Activated naive CD8-positive, alpha-beta T cell treated with anti-CD3 and anti-CD28 coated beads, Interleukin-2, amount 50 U/mL, for 24 hours (primary cell): Measurements from ENCODE around the gene VCAN.

Source experiments
- ATAC-seq: fragments of 150-1000 bp; cut with Tn5 transposase; one replicate; pipeline ENCODE4 v1.10.0; 2021
- DNase-seq: peaks from one replicate; pipeline ENCODE4 v3.0.0; 2021
- H3K27ac Mint-ChIP-seq: one replicate; pipeline ENCODE4 v1.8.0; 2021; ENCODE audit warnings: mild to moderate bottlenecking, mixed read lengths
- H3K27me3 Mint-ChIP-seq: one replicate; pipeline ENCODE4 v1.8.0; 2021; ENCODE audit warnings: mixed read lengths
- H3K36me3 Mint-ChIP-seq: one replicate; pipeline ENCODE4 v1.8.0; 2021; ENCODE audit warnings: low read depth, mixed read lengths
- H3K4me1 Mint-ChIP-seq: one replicate; pipeline ENCODE4 v1.8.0; 2021; ENCODE audit warnings: mixed read lengths
- H3K4me3 Mint-ChIP-seq: one replicate; pipeline ENCODE4 v1.8.0; 2021; ENCODE audit warnings: mild to moderate bottlenecking, moderate library complexity, mixed read lengths
- H3K9me3 Mint-ChIP-seq: one replicate; pipeline ENCODE4 v1.8.0; 2021; ENCODE audit warnings: mixed read lengths

VCAN gene

GRCh38 chr5:83496626-83497025 is 25.1 kb downstream of the VCAN start:
- Mint-ChIP-seq H3K27me3 (peaks cover 4% of the 10 kb centered on the region), H3K4me3 (no peak overlapping the region), H3K36me3 (no peaks in the 10 kb centered on the region), H3K27ac (no peak overlapping the region), H3K4me1 (no peaks in the 10 kb centered on the region), H3K9me3 (no peaks in the 10 kb centered on the region)
- ATAC-seq, result no peak
- no peak for DNase-seq

DNA sequence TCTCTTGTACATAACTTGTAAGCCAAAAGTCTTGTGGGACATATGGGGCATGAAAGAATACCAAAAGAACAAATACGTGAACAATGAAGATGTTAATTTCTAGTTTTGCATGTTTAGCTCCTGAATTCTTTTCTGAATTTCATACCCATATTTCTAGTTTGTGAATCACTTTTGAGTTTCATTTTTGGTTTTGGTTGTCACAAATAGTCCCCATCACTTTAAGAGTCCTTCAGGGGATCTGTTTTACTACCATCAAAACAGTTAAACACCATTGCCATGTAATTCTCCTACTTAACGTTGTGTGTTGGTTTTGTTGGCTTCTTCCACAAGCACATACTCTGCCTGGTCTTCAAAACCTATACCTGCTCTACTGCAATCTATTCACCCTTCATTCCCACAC is 27.0 kb downstream of the VCAN start:
- Mint-ChIP-seq H3K27me3 (peaks cover 4% of the 10 kb centered on the region), H3K4me1 (no peaks in the 10 kb centered on the region), H3K27ac (no peak overlapping the region), H3K36me3 (no peaks in the 10 kb centered on the region), H3K4me3 (no peak overlapping the region), H3K9me3 (no peaks in the 10 kb centered on the region)
- no peak for ATAC-seq
- no peak for DNase-seq

- ATAC-seq (no peak), DNase-seq (no peak)
- no peak overlapping the region for H3K4me3 Mint-ChIP-seq
- H3K9me3 Mint-ChIP-seq, result peaks cover 6% of the 10 kb centered on the region
- H3K27ac Mint-ChIP-seq, result no peak overlapping the region
- H3K4me1 Mint-ChIP-seq, result no peaks in the 10 kb centered on the region
- no peaks in the 10 kb centered on the region for H3K36me3 Mint-ChIP-seq
- H3K27me3 Mint-ChIP-seq, result peaks cover 3% of the 10 kb centered on the region
These were observed 32.1 kb downstream of the VCAN start for GRCh38 chr5:83503662-83504061.

GRCh38 chr5:83507431-83507830 is 35.9 kb downstream of the VCAN start:
- Mint-ChIP-seq H3K27ac (no peak overlapping the region), H3K27me3 (peaks cover 7% of the 10 kb centered on the region), H3K9me3 (peaks cover 6% of the 10 kb centered on the region), H3K4me1 (no peaks in the 10 kb centered on the region), H3K36me3 (no peaks in the 10 kb centered on the region), H3K4me3 (no peak overlapping the region)
- ATAC-seq, result no peak
- DNase-seq, result no peak

DNA sequence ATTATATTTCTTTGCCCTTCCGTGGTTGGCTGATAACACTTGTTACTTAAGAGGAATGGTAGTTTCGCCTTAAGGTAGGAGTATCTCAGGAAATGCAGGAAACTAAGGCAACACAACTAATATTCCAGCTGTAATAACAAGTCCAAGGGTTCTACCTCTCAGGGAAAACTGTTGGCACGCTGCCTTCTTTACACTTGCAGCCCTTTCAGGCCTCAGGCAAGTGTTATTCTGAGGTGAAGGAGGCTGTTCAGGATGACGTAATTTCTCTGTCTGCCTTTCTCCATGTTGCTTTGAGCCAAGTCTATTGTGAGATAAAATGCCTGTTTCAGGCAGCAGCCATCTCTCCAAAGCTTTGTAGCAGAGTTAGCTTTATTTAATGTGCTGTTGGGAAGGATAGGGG is 38.0 kb downstream of the VCAN start:
- H3K4me3 Mint-ChIP-seq, result no peak overlapping the region
- H3K4me1 Mint-ChIP-seq, result no peaks in the 10 kb centered on the region
- DNase-seq (no peak), ATAC-seq (no peak)
- H3K9me3 Mint-ChIP-seq, result peaks cover 6% of the 10 kb centered on the region
- no peaks in the 10 kb centered on the region for H3K36me3 Mint-ChIP-seq
- peaks cover 7% of the 10 kb centered on the region for H3K27me3 Mint-ChIP-seq
- H3K27ac Mint-ChIP-seq, result no peak overlapping the region

- H3K36me3 Mint-ChIP-seq, result no peaks in the 10 kb centered on the region
These were observed 38.7 kb downstream of the VCAN start for GRCh38 chr5:83510260-83510659.

GRCh38 chr5:83512061-83512745 is 40.7 kb downstream of the VCAN start:
- no peaks in the 10 kb centered on the region for H3K4me1 Mint-ChIP-seq
- ATAC-seq, result no peak
- no peaks in the 10 kb centered on the region for H3K9me3 Mint-ChIP-seq
- no peak overlapping the region for H3K27ac Mint-ChIP-seq
- no peak for DNase-seq
- peaks cover 5% of the 10 kb centered on the region for H3K27me3 Mint-ChIP-seq
- no peaks in the 10 kb centered on the region for H3K36me3 Mint-ChIP-seq
- no peak overlapping the region for H3K4me3 Mint-ChIP-seq

More at GRCh38 chr5:83510260-83510659, 38.7 kb downstream of the VCAN start:
- peaks cover 7% of the 10 kb centered on the region for H3K27me3 Mint-ChIP-seq
- no peak overlapping the region for H3K4me3 Mint-ChIP-seq
- H3K9me3 Mint-ChIP-seq, result peaks cover 6% of the 10 kb centered on the region
- ATAC-seq (no peak), DNase-seq (no peak)
- H3K27ac Mint-ChIP-seq, result no peak overlapping the region
- no peaks in the 10 kb centered on the region for H3K4me1 Mint-ChIP-seq

DNA sequence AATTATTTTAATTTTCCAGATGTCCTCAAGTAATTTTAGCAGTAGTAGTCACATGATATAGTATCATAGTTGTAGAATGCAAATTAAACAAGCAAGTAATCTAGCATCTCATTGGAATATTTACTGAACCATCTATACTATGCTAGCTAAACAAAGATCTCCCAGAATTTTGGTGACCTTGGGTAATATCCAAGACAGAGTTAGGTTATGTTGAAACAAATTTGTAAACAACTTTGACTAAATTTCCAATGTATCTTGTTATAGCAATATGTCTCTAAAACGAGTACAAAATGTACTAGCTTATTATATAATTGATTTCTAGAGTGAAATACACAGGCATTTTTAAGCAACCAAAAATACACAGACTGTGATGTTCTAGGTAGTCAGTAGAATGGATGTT is 41.5 kb downstream of the VCAN start:
- Mint-ChIP-seq H3K4me3 (no peak overlapping the region), H3K27me3 (peaks cover 5% of the 10 kb centered on the region), H3K36me3 (no peaks in the 10 kb centered on the region), H3K4me1 (no peaks in the 10 kb centered on the region), H3K27ac (no peak overlapping the region), H3K9me3 (no peaks in the 10 kb centered on the region)
- ATAC-seq, result no peak
- no peak for DNase-seq

- H3K36me3 Mint-ChIP-seq, result no peaks in the 10 kb centered on the region
- H3K27me3 Mint-ChIP-seq, result peaks cover 5% of the 10 kb centered on the region
- ATAC-seq (no peak), DNase-seq (no peak)
- H3K27ac Mint-ChIP-seq, result no peak overlapping the region
- no peaks in the 10 kb centered on the region for H3K4me1 Mint-ChIP-seq
- H3K4me3 Mint-ChIP-seq, result no peak overlapping the region
- H3K9me3 Mint-ChIP-seq, result no peaks in the 10 kb centered on the region
These were observed 41.9 kb downstream of the VCAN start for GRCh38 chr5:83513491-83513890.

GRCh38 chr5:83516377-83516776 is 44.8 kb downstream of the VCAN start:
- no peak overlapping the region for H3K4me3 Mint-ChIP-seq
- H3K27me3 Mint-ChIP-seq, result peaks cover 2% of the 10 kb centered on the region
- H3K4me1 Mint-ChIP-seq, result no peaks in the 10 kb centered on the region
- no peak for DNase-seq
- ATAC-seq, result no peak
- H3K36me3 Mint-ChIP-seq, result no peaks in the 10 kb centered on the region
- H3K9me3 Mint-ChIP-seq, result no peaks in the 10 kb centered on the region
- no peak overlapping the region for H3K27ac Mint-ChIP-seq

GRCh38 chr5:83517072-83517687 is 45.6 kb downstream of the VCAN start:
- H3K27ac Mint-ChIP-seq, result no peak overlapping the region
- H3K27me3 Mint-ChIP-seq, result peaks cover 2% of the 10 kb centered on the region
- ATAC-seq, result no peak
- no peaks in the 10 kb centered on the region for H3K4me1 Mint-ChIP-seq
- DNase-seq, result no peak
- no peaks in the 10 kb centered on the region for H3K36me3 Mint-ChIP-seq
- no peak overlapping the region for H3K4me3 Mint-ChIP-seq
- H3K9me3 Mint-ChIP-seq, result no peaks in the 10 kb centered on the region

GRCh38 chr5:83517688-83518085 is 46.1 kb downstream of the VCAN start:
- ATAC-seq, result no peak
- Mint-ChIP-seq H3K4me3 (no peak overlapping the region), H3K27me3 (peaks cover 2% of the 10 kb centered on the region), H3K4me1 (no peaks in the 10 kb centered on the region), H3K9me3 (no peaks in the 10 kb centered on the region), H3K27ac (no peak overlapping the region), H3K36me3 (no peaks in the 10 kb centered on the region)
- no peak for DNase-seq

- Mint-ChIP-seq H3K27ac (no peak overlapping the region), H3K9me3 (no peaks in the 10 kb centered on the region), H3K4me1 (no peaks in the 10 kb centered on the region), H3K36me3 (no peaks in the 10 kb centered on the region), H3K27me3 (peaks cover 2% of the 10 kb centered on the region), H3K4me3 (no peak overlapping the region)
- ATAC-seq, result no peak
- no peak for DNase-seq
These were observed 46.9 kb downstream of the VCAN start for GRCh38 chr5:83518319-83519061.

DNA sequence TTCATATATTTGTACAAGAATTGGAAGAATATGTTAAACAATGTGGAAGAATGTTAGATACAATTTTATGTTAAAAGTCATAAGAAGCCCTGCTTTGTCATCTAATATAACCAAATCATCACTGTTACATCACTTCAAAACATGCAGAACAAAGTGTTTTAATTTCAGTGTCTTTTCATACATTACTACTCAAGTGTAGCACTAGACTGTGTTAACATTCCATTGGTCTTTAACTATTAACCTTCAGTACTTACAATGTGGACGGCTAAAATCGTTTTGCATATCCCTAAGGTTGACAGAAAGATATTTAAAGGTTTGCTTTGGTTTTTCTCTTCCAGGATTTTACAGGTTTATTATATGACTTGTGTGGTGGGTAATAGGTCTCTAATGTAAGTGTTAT is 50.9 kb downstream of the VCAN start:
- H3K9me3 Mint-ChIP-seq, result no peaks in the 10 kb centered on the region
- no peak for ATAC-seq
- H3K27ac Mint-ChIP-seq, result no peak overlapping the region
- no peaks in the 10 kb centered on the region for H3K27me3 Mint-ChIP-seq
- no peaks in the 10 kb centered on the region for H3K4me1 Mint-ChIP-seq
- no peak overlapping the region for H3K4me3 Mint-ChIP-seq
- H3K36me3 Mint-ChIP-seq, result no peaks in the 10 kb centered on the region
- no peak for DNase-seq

- Mint-ChIP-seq H3K4me3 (no peak overlapping the region), H3K9me3 (no peaks in the 10 kb centered on the region), H3K27me3 (no peaks in the 10 kb centered on the region), H3K27ac (no peak overlapping the region), H3K36me3 (no peaks in the 10 kb centered on the region), H3K4me1 (no peaks in the 10 kb centered on the region)
- ATAC-seq, result no peak
- DNase-seq, result no peak
These were observed 52.4 kb downstream of the VCAN start for GRCh38 chr5:83523929-83524328.
